Esophagus (tissue), 2 donors: ENCODE measurements around the gene PLBD2. TPM values are rescaled to one million over a fixed set of nuclear protein-coding genes. Genes with fewer than 3 reads are reported as not detected.

Source experiments
- H3K27ac ChIP-seq, 2 donors: one replicate each; pipeline ENCODE4 v1.5.1; 2013; ENCODE audit warnings: low read depth in 2 of 2, mild to moderate bottlenecking in 2 of 2, inconsistent platforms in 1 of 2, low read length in 1 of 2, moderate library complexity in 1 of 2
- H3K27me3 ChIP-seq, 2 donors: one replicate each; pipeline ENCODE4 v1.6.1; 2013; ENCODE audit warnings: low read length in 2 of 2, control low read depth in 1 of 2, mild to moderate bottlenecking in 1 of 2; ENCODE audit not compliant: insufficient read depth in 2 of 2, control insufficient read depth in 1 of 2
- H3K36me3 ChIP-seq, 2 donors: one replicate each; pipeline ENCODE4 v1.6.1; 2013; ENCODE audit warnings: low read length in 1 of 2; ENCODE audit not compliant: control insufficient read depth in 2 of 2, insufficient read depth in 2 of 2
- H3K4me1 ChIP-seq, 2 donors: one replicate each; pipeline ENCODE4 v1.6.1; 2013; ENCODE audit warnings: low read length in 1 of 2; ENCODE audit not compliant: control insufficient read depth in 2 of 2, insufficient read depth in 2 of 2
- H3K4me3 ChIP-seq, 2 donors: one replicate each; pipeline ENCODE4 v1.5.1; 2013; ENCODE audit warnings: low read length in 2 of 2, mild to moderate bottlenecking in 2 of 2, low read depth in 1 of 2, moderate library complexity in 1 of 2
- H3K9me3 ChIP-seq, 2 donors: one replicate each; pipeline ENCODE4 v1.6.1; 2013; ENCODE audit warnings: mild to moderate bottlenecking in 2 of 2, low read depth in 1 of 2, low read length in 1 of 2, moderate library complexity in 1 of 2; ENCODE audit not compliant: control insufficient read depth in 2 of 2, insufficient read depth in 1 of 2
- WGBS, 2 donors: extraction: QIAGEN DNeasy Blood & Tissue Kit; methylation state at CpG; one replicate each; pipeline ENCODE4 v1.1.7; 2013; 5-methylcytosine and 5-hydroxymethylcytosine counted together
- polyA plus RNA-seq, 2 donors: library from polyadenylated mRNA; stranded (reverse); fragments of 200-250 nt; gene quantifications; one replicate each; pipeline ENCODE4 v1.2.3, GENCODE V29; 2013
- donor health status: healthy with polysubstance abuse.
- donor health status: Bipolar disorder and iron deficiency.

PLBD2 gene
- polyA plus RNA-seq, 2 donors, result 6.5 to 7.2 TPM

GRCh38 chr12:113333877-113334785, 24.3 kb upstream of the PLBD2 start:
- peaks cover 7 to 16% of the 10 kb centered on the region in 2 donors for H3K36me3 ChIP-seq
- WGBS, 2 donors, result 20 to 24% methylated on average over 27 of the region's 27 CpGs
- peaks cover 0 to 2% of the 10 kb centered on the region in 2 donors for H3K4me1 ChIP-seq
- no peaks in the 10 kb centered on the region for H3K9me3 ChIP-seq
- H3K27me3 ChIP-seq, result no peaks in the 10 kb centered on the region
- peak overlapping the region; percentile 75 to 83 for H3K4me3 ChIP-seq
- H3K27ac ChIP-seq, result peak overlapping the region; percentile 75 to 90

GRCh38 chr12:113334786-113335539, 23.4 kb upstream of the PLBD2 start, which contains the start of gene SLC8B1:
TSS of gene SLC8B1 (minus strand) at chr12:113335109. CDS start at chr12:113332878, 2,231 bp downstream.
- peaks cover 0 to 2% of the 10 kb centered on the region in 2 donors for H3K4me1 ChIP-seq
- no peaks in the 10 kb centered on the region for H3K9me3 ChIP-seq
- WGBS, 2 donors, result 1% methylated on average over 57 to 62 of the region's 62 CpGs
- H3K36me3 ChIP-seq, result peaks cover 7 to 13% of the 10 kb centered on the region in 2 donors
- peak within 1 kb of the TSS; percentile 75 to 83 for H3K4me3 ChIP-seq
- H3K27me3 ChIP-seq, result no peaks in the 10 kb centered on the region
- peak within 1 kb of the TSS; percentile 75 to 90 for H3K27ac ChIP-seq

- no peaks in the 10 kb centered on the region for H3K9me3 ChIP-seq
- no peak overlapping the region for H3K4me3 ChIP-seq
- H3K27me3 ChIP-seq, result no peaks in the 10 kb centered on the region
- no peaks in the 10 kb centered on the region for H3K36me3 ChIP-seq
- WGBS, 2 donors, result 95 to 96% methylated on average over 5 of the region's 5 CpGs
- H3K27ac ChIP-seq, result no peak overlapping the region
- H3K4me1 ChIP-seq, result no peaks in the 10 kb centered on the region
These were observed 18.8 kb upstream of the PLBD2 start for GRCh38 chr12:113339540-113339939.

- Histone ChIP-seq H3K9me3 (no peaks in the 10 kb centered on the region), H3K4me3 (no peak overlapping the region), H3K27ac (no peak overlapping the region), H3K27me3 (no peaks in the 10 kb centered on the region), H3K4me1 (no peaks in the 10 kb centered on the region), H3K36me3 (no peaks in the 10 kb centered on the region)
- WGBS, 2 donors, result 46 to 54% methylated on average over 3 of the region's 3 CpGs
These were observed 18.3 kb upstream of the PLBD2 start for GRCh38 chr12:113340061-113340460.

- H3K9me3 ChIP-seq, result no peaks in the 10 kb centered on the region
- 84 to 90% methylated on average over 6 of the region's 6 CpGs for WGBS, 2 donors
- H3K27me3 ChIP-seq, result no peaks in the 10 kb centered on the region
- H3K27ac ChIP-seq, result no peak overlapping the region
- H3K36me3 ChIP-seq, result no peaks in the 10 kb centered on the region
- H3K4me3 ChIP-seq, result no peak overlapping the region
- H3K4me1 ChIP-seq, result no peaks in the 10 kb centered on the region
These were observed 16.9 kb upstream of the PLBD2 start for GRCh38 chr12:113341535-113341934.

GRCh38 chr12:113345318-113345717, 13.1 kb upstream of the PLBD2 start:
- WGBS, 2 donors, result 95 to 96% methylated on average over 6 of the region's 6 CpGs
- Histone ChIP-seq H3K4me3 (no peak overlapping the region), H3K27me3 (no peaks in the 10 kb centered on the region), H3K4me1 (no peaks in the 10 kb centered on the region), H3K27ac (no peak overlapping the region), H3K9me3 (no peaks in the 10 kb centered on the region), H3K36me3 (no peaks in the 10 kb centered on the region)

- no peaks in the 10 kb centered on the region for H3K4me1 ChIP-seq
- WGBS, 2 donors, result 82 to 87% methylated on average over 5 of the region's 5 CpGs
- no peaks in the 10 kb centered on the region for H3K9me3 ChIP-seq
- no peaks in the 10 kb centered on the region for H3K27me3 ChIP-seq
- no peaks in the 10 kb centered on the region for H3K36me3 ChIP-seq
- no peak overlapping the region for H3K4me3 ChIP-seq
- H3K27ac ChIP-seq, result no peak overlapping the region
These were observed 12.0 kb upstream of the PLBD2 start for GRCh38 chr12:113346353-113346752.

GRCh38 chr12:113347107-113347506, 11.3 kb upstream of the PLBD2 start:
- Histone ChIP-seq H3K27me3 (no peaks in the 10 kb centered on the region), H3K4me1 (no peaks in the 10 kb centered on the region), H3K9me3 (no peaks in the 10 kb centered on the region), H3K36me3 (no peaks in the 10 kb centered on the region), H3K27ac (no peak overlapping the region), H3K4me3 (no peak overlapping the region)
- 87 to 93% methylated on average over 3 of the region's 3 CpGs for WGBS, 2 donors

- H3K27ac ChIP-seq, result no peak overlapping the region
- H3K4me1 ChIP-seq, result no peaks in the 10 kb centered on the region
- 61 to 81% methylated on average over 2 of the region's 2 CpGs for whole genome bisulfite sequencing, 2 donors
- no peaks in the 10 kb centered on the region for H3K36me3 ChIP-seq
- H3K4me3 ChIP-seq, result no peak overlapping the region
- no peaks in the 10 kb centered on the region for H3K9me3 ChIP-seq
- no peaks in the 10 kb centered on the region for H3K27me3 ChIP-seq
These were observed 10.5 kb upstream of the PLBD2 start for GRCh38 chr12:113347892-113348291.
